ENCODE data around the gene HMX3.

Gene HMX3

GRCh38 chr10:123134915-123135414 lies 805 bp upstream of the HMX3 start:
- no peak for DNase-seq

- DNase-seq, result no peak
Observed at GRCh38 chr10:123136221-123136805, 543 bp downstream of the HMX3 start.

- no peak for DNase-seq
Observed at GRCh38 chr10:123136806-123137642, 1.3 kb downstream of the HMX3 start.

- DNase-seq, result no peak
Observed at GRCh38 chr10:123139165-123139520, 3.4 kb downstream of the HMX3 start.

- DNase-seq, result no peak
Observed at GRCh38 chr10:123139521-123140163, 3.9 kb downstream of the HMX3 start.

- DNase-seq, result no peak
Observed at GRCh38 chr10:123140164-123140982, 4.6 kb downstream of the HMX3 start.

GRCh38 chr10:123140983-123141390 lies 5.2 kb downstream of the HMX3 start:
- DNase-seq, result no peak

- no peak for DNase-seq
Observed at GRCh38 chr10:123141791-123142700, 6.3 kb downstream of the HMX3 start.

GRCh38 chr10:123142701-123143161 lies 7.0 kb downstream of the HMX3 start:
- DNase-seq, result no peak

GRCh38 chr10:123143162-123143824 lies 7.5 kb downstream of the HMX3 start:
- DNase-seq, result no peak

GRCh38 chr10:123143825-123144168 lies 8.0 kb downstream of the HMX3 start:
- no peak for DNase-seq

GRCh38 chr10:123144697-123145541 lies 9.1 kb downstream of the HMX3 start:
- no peak for DNase-seq

GRCh38 chr10:123145542-123146012 lies 9.8 kb downstream of the HMX3 start:
- DNase-seq, result no peak

- no peak for DNase-seq
Observed at GRCh38 chr10:123146013-123146893, 10.5 kb downstream of the HMX3 start.

GRCh38 chr10:123146894-123147634 lies 11.3 kb downstream of the HMX3 start:
- no peak for DNase-seq

GRCh38 chr10:123147635-123148413 lies 12.1 kb downstream of the HMX3 start, which contains the start of gene HMX2:
Gene HMX2 (plus strand): TSS chr10:123148136. CDS start chr10:123148379, 243 bp downstream.
- no peak for DNase-seq

- DNase-seq, result no peak
Observed at GRCh38 chr10:123148414-123149161, 12.8 kb downstream of the HMX3 start.
